Measurements from ENCODE around the gene PFKP. TPM values are rescaled to one million over a fixed set of nuclear protein-coding genes. Genes with fewer than 3 reads are reported as not detected.

Gene PFKP
- total RNA-seq, 1 experiment from 2014 or later = 140 TPM

- Histone ChIP-seq H3K4me3 (ENCODE audit: low read length) (no peak overlapping the region), H3K4me1 (ENCODE audit: insufficient read depth, low read length) (no peaks in the 10 kb centered on the region), H3K36me3 (ENCODE audit: low read depth, low read length) (peaks cover 20% of the 10 kb centered on the region), H3K9ac (ENCODE audit: low read length) (no peak overlapping the region), H3K27ac (ENCODE audit: low read length) (no peak overlapping the region), H3K4me2 (ENCODE audit: low read length) (no peak overlapping the region), H3K9me2 (replicated peaks; ENCODE audit: low read length) (no peaks in the 10 kb centered on the region), H3K79me2 (ENCODE audit: low read length) (no peaks in the 10 kb centered on the region), H4K20me1 (ENCODE audit: low read length) (no peaks in the 10 kb centered on the region), H3K27me3 (ENCODE audit: low read length) (no peaks in the 10 kb centered on the region), H3K9me3 (ENCODE audit: low read length) (no peaks in the 10 kb centered on the region), H3F3A (ENCODE audit: low read length, unreplicated experiment) (no peaks in the 10 kb centered on the region), H2AFZ (ENCODE audit: low read length) (no peak overlapping the region)
- TF ChIP-seq CTCF (conservative IDR thresholded peaks at IDR 0.05; ENCODE audit: low read depth, low read length) (no peak), EZH2phosphoT487 (IDR thresholded peaks at IDR 0.05; ENCODE audit: borderline replicate concordance, low read length) (no peak), EZH2 (IDR thresholded peaks at IDR 0.05; ENCODE audit: low read length, unreplicated experiment) (no peak)
- CTCF ChIA-PET = no interaction called here
- no TSS peak for BruUV-seq (replicated peaks)
- POLR2A ChIA-PET (ENCODE audit: unreplicated experiment) = no interaction called here
- ATAC-seq (peak; percentile 54; the same call in 1 of the 2 replicates), DNase-seq (no peak)
- intact Hi-C loops (cut with micrococcal nuclease) = no loop called here
Measured at GRCh38 chr10:3139216-3139910, 72.0 kb downstream of the PFKP start.

GRCh38 chr10:3140280-3140679 lies 72.9 kb downstream of the PFKP start:
- ChIA-PET CTCF (no interaction called here), POLR2A (ENCODE audit: unreplicated experiment) (no interaction called here)
- Histone ChIP-seq H3K9me3 (ENCODE audit: low read length) (no peaks in the 10 kb centered on the region), H3K4me1 (ENCODE audit: insufficient read depth, low read length) (no peaks in the 10 kb centered on the region), H3K4me2 (ENCODE audit: low read length) (no peak overlapping the region), H3K79me2 (ENCODE audit: low read length) (no peaks in the 10 kb centered on the region), H3K36me3 (ENCODE audit: low read depth, low read length) (peaks cover 15% of the 10 kb centered on the region), H3K9me2 (replicated peaks; ENCODE audit: low read length) (no peaks in the 10 kb centered on the region), H2AFZ (ENCODE audit: low read length) (no peak overlapping the region), H3K9ac (ENCODE audit: low read length) (no peak overlapping the region), H3F3A (ENCODE audit: low read length, unreplicated experiment) (no peaks in the 10 kb centered on the region), H3K27ac (ENCODE audit: low read length) (no peak overlapping the region), H4K20me1 (ENCODE audit: low read length) (no peaks in the 10 kb centered on the region), H3K4me3 (ENCODE audit: low read length) (no peak overlapping the region), H3K27me3 (ENCODE audit: low read length) (no peaks in the 10 kb centered on the region)
- no peak for TF ChIP-seq EZH2 (IDR thresholded peaks at IDR 0.05; ENCODE audit: low read length, unreplicated experiment)
- no peak for TF ChIP-seq EZH2phosphoT487 (IDR thresholded peaks at IDR 0.05; ENCODE audit: borderline replicate concordance, low read length)
- no peak for TF ChIP-seq CTCF (conservative IDR thresholded peaks at IDR 0.05; ENCODE audit: low read depth, low read length)
- DNase-seq = no peak
- no TSS peak for BruUV-seq (replicated peaks)
- intact Hi-C loops (cut with micrococcal nuclease) = no loop called here
- ATAC-seq = no peak

- Histone ChIP-seq H3K9me3 (ENCODE audit: low read length) (no peaks in the 10 kb centered on the region), H3K9ac (ENCODE audit: low read length) (no peak overlapping the region), H3K27ac (ENCODE audit: low read length) (no peak overlapping the region), H3K36me3 (ENCODE audit: low read depth, low read length) (peaks cover 14% of the 10 kb centered on the region; the same call in 1 of the 2 replicates), H3K9me2 (replicated peaks; ENCODE audit: low read length) (no peaks in the 10 kb centered on the region), H2AFZ (ENCODE audit: low read length) (no peak overlapping the region), H3F3A (ENCODE audit: low read length, unreplicated experiment) (no peaks in the 10 kb centered on the region), H3K27me3 (ENCODE audit: low read length) (no peaks in the 10 kb centered on the region), H3K4me3 (ENCODE audit: low read length) (no peak overlapping the region), H3K4me2 (ENCODE audit: low read length) (no peak overlapping the region), H3K4me1 (ENCODE audit: insufficient read depth, low read length) (no peaks in the 10 kb centered on the region), H3K79me2 (ENCODE audit: low read length) (no peaks in the 10 kb centered on the region), H4K20me1 (ENCODE audit: low read length) (no peaks in the 10 kb centered on the region)
- DNase-seq (no peak), ATAC-seq (no peak)
- ChIA-PET CTCF (no interaction called here), POLR2A (ENCODE audit: unreplicated experiment) (no interaction called here)
- intact Hi-C loops (cut with micrococcal nuclease) = no loop called here
- BruUV-seq (replicated peaks) = no TSS peak
- TF ChIP-seq CTCF (conservative IDR thresholded peaks at IDR 0.05; ENCODE audit: low read depth, low read length) (no peak), EZH2 (IDR thresholded peaks at IDR 0.05; ENCODE audit: low read length, unreplicated experiment) (no peak), EZH2phosphoT487 (IDR thresholded peaks at IDR 0.05; ENCODE audit: borderline replicate concordance, low read length) (no peak)
Measured at GRCh38 chr10:3141351-3142005, 74.1 kb downstream of the PFKP start.
